ENCODE measurements around the gene RAB8A. TPM values are rescaled to one million over a fixed set of nuclear protein-coding genes. Genes with fewer than 3 reads are reported as not detected.

RAB8A gene
- total RNA-seq, 2 experiments from 2014 or later, result 167 to 175 TPM

- ChIA-PET POLR2A (interaction anchor here (0.8 to 1.0 kb wide), 2 partner anchors 10 to 13 kb away, joined by 3 to 4 read pairs; no protein-coding TSS in a partner anchor), CTCF (interaction anchor here (1.3 to 8.1 kb wide), 3 partner anchors 10 to 13 kb away, joined by 4 to 65 read pairs (median 10); no protein-coding TSS in a partner anchor)
- Mint-ChIP-seq H3K9me3 (no peaks in the 10 kb centered on the region), H3K27ac (peak overlapping the region; percentile 91), H3K4me3 (no peak overlapping the region), H3K27me3 (no peaks in the 10 kb centered on the region), H3K36me3 (ENCODE audit: low read depth) (peaks cover 13% of the 10 kb centered on the region), H3K4me1 (peaks cover 53% of the 10 kb centered on the region)
- DNase-seq, result no peak
These were observed 38.2 kb upstream of the RAB8A start for GRCh38 chr19:16073481-16073880.

- H3K9me3 Mint-ChIP-seq, result no peaks in the 10 kb centered on the region
- no peaks in the 10 kb centered on the region for H3K27me3 Mint-ChIP-seq
- ChIA-PET POLR2A (interaction anchor here (0.8 to 1.0 kb wide), 2 partner anchors 9 to 12 kb away, joined by 3 to 4 read pairs; no protein-coding TSS in a partner anchor), CTCF (interaction anchor here (1.3 to 8.1 kb wide), 5 partner anchors 10 to 38 kb away, joined by 3 to 65 read pairs (median 9); no protein-coding TSS in a partner anchor)
- peaks cover 17% of the 10 kb centered on the region for H3K36me3 Mint-ChIP-seq (ENCODE audit: low read depth)
- H3K4me3 Mint-ChIP-seq, result peak overlapping the region; percentile 83
- H3K4me1 Mint-ChIP-seq, result peaks cover 54% of the 10 kb centered on the region
- peak overlapping the region; percentile 91 for H3K27ac Mint-ChIP-seq
- DNase-seq, result peak; percentile 56
These were observed 37.7 kb upstream of the RAB8A start for GRCh38 chr19:16073988-16074387.

GRCh38 chr19:16074488-16075365 is 37.0 kb upstream of the RAB8A start:
- ChIA-PET POLR2A (interaction anchor here (0.8 to 1.0 kb wide), 2 partner anchors 9 to 11 kb away, joined by 3 to 4 read pairs; no protein-coding TSS in a partner anchor), CTCF (interaction anchor here (0.9 to 8.1 kb wide), 8 partner anchors 10 to 39 kb away, joined by 3 to 65 read pairs (median 5); no protein-coding TSS in a partner anchor)
- H3K27me3 Mint-ChIP-seq, result no peaks in the 10 kb centered on the region
- DNase-seq, result no peak
- H3K4me1 Mint-ChIP-seq, result peaks cover 60% of the 10 kb centered on the region
- peak overlapping the region; percentile 83 for H3K4me3 Mint-ChIP-seq
- H3K36me3 Mint-ChIP-seq (ENCODE audit: low read depth), result peaks cover 21% of the 10 kb centered on the region
- H3K27ac Mint-ChIP-seq, result peak overlapping the region; percentile 91
- H3K9me3 Mint-ChIP-seq, result no peaks in the 10 kb centered on the region

- Mint-ChIP-seq H3K9me3 (no peaks in the 10 kb centered on the region), H3K4me3 (peak overlapping the region; percentile 83), H3K4me1 (peaks cover 67% of the 10 kb centered on the region), H3K27ac (peak overlapping the region; percentile 91), H3K36me3 (ENCODE audit: low read depth) (peaks cover 28% of the 10 kb centered on the region), H3K27me3 (no peaks in the 10 kb centered on the region)
- ChIA-PET POLR2A (interaction anchor here (0.6 to 0.7 kb wide), 3 partner anchors 9 to 229 kb away, joined by 3 to 5 read pairs (median 4); partner anchors contain the start of gene HSH2D), CTCF (interaction anchor here (0.9 to 8.1 kb wide), 12 partner anchors 11 to 71 kb away, joined by 3 to 65 read pairs (median 3); partner anchors contain the start of gene HSH2D)
- no peak for DNase-seq
These were observed 36.1 kb upstream of the RAB8A start for GRCh38 chr19:16075430-16076153.

- Mint-ChIP-seq H3K27me3 (no peaks in the 10 kb centered on the region), H3K36me3 (ENCODE audit: low read depth) (peaks cover 35% of the 10 kb centered on the region), H3K4me3 (peak within 1 kb of the TSS; percentile 83), H3K9me3 (no peaks in the 10 kb centered on the region), H3K4me1 (peaks cover 71% of the 10 kb centered on the region), H3K27ac (peak within 1 kb of the TSS; percentile 95)
- DNase-seq, result peak; percentile 90
- CTCF ChIA-PET, result interaction anchor here (0.9 to 8.1 kb wide), 10 partner anchors 10 to 71 kb away, joined by 3 to 65 read pairs (median 4); partner anchors contain the start of gene HSH2D
- POLR2A ChIA-PET, result interaction anchor here (0.6 to 0.7 kb wide), 3 partner anchors 8 to 230 kb away, joined by 3 to 5 read pairs (median 4); partner anchors contain the start of gene HSH2D
These were observed 35.3 kb upstream of the RAB8A start, which contains the start of gene TPM4 for GRCh38 chr19:16076154-16076957. Gene TPM4, plus strand, starts transcription at chr19:16076495. Its CDS starts 71 bp downstream, at chr19:16076566.

- peak overlapping the region; percentile 83 for H3K4me3 Mint-ChIP-seq
- ChIA-PET CTCF (interaction anchor here (1.0 to 8.1 kb wide), 4 partner anchors 9 to 20 kb away, joined by 4 to 65 read pairs (median 7); no protein-coding TSS in a partner anchor), POLR2A (interaction anchor here (0.6 to 1.0 kb wide), 2 partner anchors 10 to 108 kb away, joined by 3 to 4 read pairs; partner anchors contain the start of gene FAM32A)
- no peak for DNase-seq
- no peaks in the 10 kb centered on the region for H3K9me3 Mint-ChIP-seq
- H3K36me3 Mint-ChIP-seq (ENCODE audit: low read depth), result peaks cover 42% of the 10 kb centered on the region
- peaks cover 71% of the 10 kb centered on the region for H3K4me1 Mint-ChIP-seq
- H3K27ac Mint-ChIP-seq, result peak overlapping the region; percentile 95
- H3K27me3 Mint-ChIP-seq, result no peaks in the 10 kb centered on the region
These were observed 34.6 kb upstream of the RAB8A start for GRCh38 chr19:16076958-16077611.

- peaks cover 71% of the 10 kb centered on the region for H3K4me1 Mint-ChIP-seq
These were observed 33.5 kb upstream of the RAB8A start for GRCh38 chr19:16077984-16078758.

GRCh38 chr19:16078759-16079707 is 32.7 kb upstream of the RAB8A start:
- no peaks in the 10 kb centered on the region for H3K9me3 Mint-ChIP-seq
- H3K4me3 Mint-ChIP-seq, result peak overlapping the region; percentile 83
- H3K27ac Mint-ChIP-seq, result peak overlapping the region; percentile 95
- DNase-seq, result peak; percentile 87
- no peaks in the 10 kb centered on the region for H3K27me3 Mint-ChIP-seq
- CTCF ChIA-PET, result interaction anchor here (0.6 to 3.2 kb wide), 7 partner anchors 12 to 64 kb away, joined by 3 to 9 read pairs (median 3); partner anchors contain the start of genes HSH2D and RAB8A
- peaks cover 69% of the 10 kb centered on the region for H3K4me1 Mint-ChIP-seq
- peaks cover 59% of the 10 kb centered on the region for H3K36me3 Mint-ChIP-seq (ENCODE audit: low read depth)
- POLR2A ChIA-PET, result interaction anchor here (1.4 kb wide), 1 partner anchor 32 kb away, joined by 5 read pairs; the partner anchor contains the start of gene RAB8A

More at GRCh38 chr19:16077984-16078758, 33.5 kb upstream of the RAB8A start:
- POLR2A ChIA-PET, result interaction anchor here (0.6 to 1.4 kb wide), 3 partner anchors 9 to 107 kb away, joined by 3 to 5 read pairs (median 4); partner anchors contain the start of genes FAM32A and RAB8A
- no peak for DNase-seq
- Mint-ChIP-seq H3K36me3 (ENCODE audit: low read depth) (peaks cover 52% of the 10 kb centered on the region), H3K9me3 (no peaks in the 10 kb centered on the region), H3K27ac (peak overlapping the region; percentile 95), H3K27me3 (no peaks in the 10 kb centered on the region), H3K4me3 (peak overlapping the region; percentile 83)
- CTCF ChIA-PET, result interaction anchor here (0.6 to 8.1 kb wide), 10 partner anchors 8 to 185 kb away, joined by 3 to 65 read pairs (median 4); partner anchors contain the start of genes HSH2D and RAB8A

- H3K4me3 Mint-ChIP-seq, result no peak overlapping the region
- peak overlapping the region; percentile 91 for H3K27ac Mint-ChIP-seq
- ChIA-PET CTCF (interaction anchor here (0.8 to 5.8 kb wide), 10 partner anchors 11 to 282 kb away, joined by 3 to 35 read pairs (median 7); no protein-coding TSS in a partner anchor), POLR2A (interaction anchor here (0.9 to 1.3 kb wide), 2 partner anchors 8 to 10 kb away, joined by 3 to 5 read pairs; partner anchors contain the start of gene TPM4)
- no peaks in the 10 kb centered on the region for H3K9me3 Mint-ChIP-seq
- no peak for DNase-seq
- H3K4me1 Mint-ChIP-seq, result peaks cover 85% of the 10 kb centered on the region
- no peaks in the 10 kb centered on the region for H3K27me3 Mint-ChIP-seq
- peaks cover 84% of the 10 kb centered on the region for H3K36me3 Mint-ChIP-seq (ENCODE audit: low read depth)
These were observed 27.5 kb upstream of the RAB8A start for GRCh38 chr19:16084067-16084685.

All from activated CD4-positive, alpha-beta T cell treated with anti-CD3 and anti-CD28 coated beads, Interleukin-2, amount 10 ng/mL, durations not matched to agents 7 days and 5 days (primary cell).